ENCODE measurements around the gene KCNE4.

The KCNE4 gene

GRCh38 chr2:223051693-223052289, at the start of gene KCNE4:
TSS of gene KCNE4 (plus strand) at chr2:223052190. CDS start at chr2:223052831, 641 bp downstream.
- no peak for TF ChIP-seq CTCF (IDR thresholded peaks at IDR 0.05; ENCODE audit: borderline replicate concordance, insufficient read depth, low read depth, low read length)
- no peak within 1 kb of the TSS for H3K4me3 ChIP-seq (ENCODE audit: low read depth, low read length)

GRCh38 chr2:223003191-223003590, 48.8 kb upstream of the KCNE4 start:
- no peak overlapping the region for H3K4me3 ChIP-seq (ENCODE audit: low read depth, low read length)
- TF ChIP-seq CTCF (IDR thresholded peaks at IDR 0.05; ENCODE audit: borderline replicate concordance, insufficient read depth, low read depth, low read length), result no peak

- H3K4me3 ChIP-seq (ENCODE audit: low read depth, low read length), result no peak overlapping the region
- no peak for TF ChIP-seq CTCF (IDR thresholded peaks at IDR 0.05; ENCODE audit: borderline replicate concordance, insufficient read depth, low read depth, low read length)
These were observed 46.5 kb upstream of the KCNE4 start for GRCh38 chr2:223005496-223005895.

- no peak overlapping the region for H3K4me3 ChIP-seq (ENCODE audit: low read depth, low read length)
- no peak for TF ChIP-seq CTCF (IDR thresholded peaks at IDR 0.05; ENCODE audit: borderline replicate concordance, insufficient read depth, low read depth, low read length)
These were observed 44.5 kb upstream of the KCNE4 start for GRCh38 chr2:223007531-223007930.

GRCh38 chr2:223008162-223008561, 43.8 kb upstream of the KCNE4 start:
- no peak for TF ChIP-seq CTCF (IDR thresholded peaks at IDR 0.05; ENCODE audit: borderline replicate concordance, insufficient read depth, low read depth, low read length)
- H3K4me3 ChIP-seq (ENCODE audit: low read depth, low read length), result no peak overlapping the region

GRCh38 chr2:223008956-223009355, 43.0 kb upstream of the KCNE4 start:
- no peak overlapping the region for H3K4me3 ChIP-seq (ENCODE audit: low read depth, low read length)
- no peak for TF ChIP-seq CTCF (IDR thresholded peaks at IDR 0.05; ENCODE audit: borderline replicate concordance, insufficient read depth, low read depth, low read length)

- no peak for TF ChIP-seq CTCF (IDR thresholded peaks at IDR 0.05; ENCODE audit: borderline replicate concordance, insufficient read depth, low read depth, low read length)
- no peak overlapping the region for H3K4me3 ChIP-seq (ENCODE audit: low read depth, low read length)
These were observed 41.3 kb upstream of the KCNE4 start for GRCh38 chr2:223010641-223011040.

Measured in GM12875 (cell line).